GM11168 (cell line): ENCODE data around the gene MYO5A.
"Not testable (repeated sequence)": the region's sequence is repeated elsewhere in the genome, so short reads cannot be mapped to it uniquely, and the experiment has no call there.

ENCODE experiments used
- in situ Hi-C: fragments of 300-500 bp; cut with MboI; formaldehyde crosslinking; loops from one replicate; pipeline ENCODE4 v1.12.0; 2022; ENCODE audit warnings: low sequenced_read_pairs; ENCODE audit not compliant: unreplicated experiment

Gene MYO5A

GRCh38 chr15:52303093-52303772 is 225.4 kb downstream of the MYO5A start:
- in situ Hi-C loops = no loop called here

GRCh38 chr15:52301265-52301847 is 227.3 kb downstream of the MYO5A start:
- in situ Hi-C loops = no loop called here

- in situ Hi-C loops = no loop called here
These were observed 233.2 kb downstream of the MYO5A start, which contains the start of gene MYO5C for GRCh38 chr15:52295421-52296001. MYO5C (minus strand) TSS chr15:52295804; CDS start chr15:52295636, 168 bp downstream.

- in situ Hi-C loops = no loop called here
These were observed 233.7 kb downstream of the MYO5A start for GRCh38 chr15:52294881-52295420.

- in situ Hi-C loops = no loop called here
These were observed 235.8 kb downstream of the MYO5A start for GRCh38 chr15:52292780-52293392.

GRCh38 chr15:52291204-52291603 is 237.5 kb downstream of the MYO5A start:
- in situ Hi-C loops = no loop called here

- in situ Hi-C loops = no loop called here
These were observed 237.9 kb downstream of the MYO5A start for GRCh38 chr15:52290800-52291199.

GRCh38 chr15:52290329-52290728 is 238.4 kb downstream of the MYO5A start:
- in situ Hi-C loops = no loop called here

GRCh38 chr15:52289629-52290081 is 239.0 kb downstream of the MYO5A start:
- in situ Hi-C loops = no loop called here

GRCh38 chr15:52288986-52289385 is 239.7 kb downstream of the MYO5A start:
- in situ Hi-C loops = no loop called here

GRCh38 chr15:52288051-52288942 is 240.4 kb downstream of the MYO5A start:
- in situ Hi-C loops = no loop called here

- in situ Hi-C loops = no loop called here
These were observed 241.6 kb downstream of the MYO5A start for GRCh38 chr15:52287114-52287513.

GRCh38 chr15:52285941-52286340 is 242.7 kb downstream of the MYO5A start:
- in situ Hi-C loops = not testable (repeated sequence)

- in situ Hi-C loops = no loop called here
These were observed 244.5 kb downstream of the MYO5A start for GRCh38 chr15:52284164-52284563.

- in situ Hi-C loops = no loop called here
These were observed 245.4 kb downstream of the MYO5A start for GRCh38 chr15:52283281-52283680.

- in situ Hi-C loops = no loop called here
These were observed 246.3 kb downstream of the MYO5A start for GRCh38 chr15:52282418-52282817.

- in situ Hi-C loops = no loop called here
These were observed 247.3 kb downstream of the MYO5A start for GRCh38 chr15:52281085-52282035.

- in situ Hi-C loops = no loop called here
These were observed 248.2 kb downstream of the MYO5A start for GRCh38 chr15:52280326-52281084.
